Keratinocyte (primary cell): ENCODE measurements around the gene HSF5. TPM values are rescaled to one million over a fixed set of nuclear protein-coding genes. Genes with fewer than 3 reads are reported as not detected.

Experiments used
- DNase-seq: peaks from one replicate; pipeline ENCODE4 v3.0.0-alpha.2; 2011; ENCODE audit warnings: low read depth, missing footprints, low spot score
- FAIRE-seq: peaks from 2 replicates; lab custom pipeline; 2011; peaks lifted over from hg19 to GRCh38; lab: Jason Lieb, UNC
- H2AFZ ChIP-seq: 2 replicates; pipeline ENCODE4 v1.6.0; 2012; ENCODE audit warnings: low read length, control low read depth, inconsistent platforms; ENCODE audit not compliant: control insufficient read depth
- H3K27ac ChIP-seq: 2 replicates; pipeline ENCODE4 v1.5.1; 2011; ENCODE audit warnings: low read length; ENCODE audit not compliant: control insufficient read depth, insufficient read depth
- H3K27me3 ChIP-seq: 3 replicates; pipeline ENCODE4 v1.6.0; 2011; ENCODE audit warnings: low read length; ENCODE audit not compliant: control insufficient read depth, insufficient read depth; ENCODE audit errors: extremely low read depth
- H3K36me3 ChIP-seq, 2 experiments: 2 replicates in 1 of 2; 3 replicates in 1 of 2; pipeline ENCODE4 v1.5.1; 2011; ENCODE audit warnings: low read length in 2 of 2, mild to moderate bottlenecking in 1 of 2; ENCODE audit not compliant: control insufficient read depth in 2 of 2, insufficient read depth in 2 of 2; ENCODE audit errors: extremely low read depth in 1 of 2
- H3K4me1 ChIP-seq: 3 replicates; pipeline ENCODE4 v1.5.1; 2011; ENCODE audit warnings: low read length; ENCODE audit not compliant: control insufficient read depth, insufficient read depth; ENCODE audit errors: extremely low read depth
- H3K4me2 ChIP-seq: 3 replicates; pipeline ENCODE4 v1.6.0; 2011; ENCODE audit warnings: low read depth, low read length; ENCODE audit not compliant: control insufficient read depth, insufficient read depth; ENCODE audit errors: extremely low read depth
- H3K4me3 ChIP-seq, 3 experiments: fragments of 200-600 bp in 1 of 3; sonication (generic) in 1 of 3; 2 replicates in 2 of 3; 3 replicates in 1 of 3; pipeline ENCODE4 v1.5.1; 2011 to 2016; ENCODE audit warnings: low read length in 3 of 3, mild to moderate bottlenecking in 3 of 3, control low read depth in 2 of 3, inconsistent platforms in 1 of 3, low read depth in 1 of 3, mixed read lengths in 1 of 3, mixed run types in 1 of 3, moderate library complexity in 1 of 3; ENCODE audit not compliant: control insufficient read depth in 2 of 3, insufficient read depth in 2 of 3; ENCODE audit errors: extremely low read depth in 1 of 3
- H3K79me2 ChIP-seq: 2 replicates; pipeline ENCODE4 v1.6.0; 2012; ENCODE audit warnings: low read length; ENCODE audit not compliant: control insufficient read depth, insufficient read depth
- H3K9ac ChIP-seq: 3 replicates; pipeline ENCODE4 v1.6.0; 2011; ENCODE audit warnings: low read length; ENCODE audit not compliant: control insufficient read depth, insufficient read depth; ENCODE audit errors: extremely low read depth
- H3K9me1 ChIP-seq: 3 replicates; pipeline ENCODE4 v1.6.0; 2011; ENCODE audit warnings: low read length; ENCODE audit not compliant: control insufficient read depth, insufficient read depth; ENCODE audit errors: extremely low read depth
- H3K9me3 ChIP-seq: 2 replicates; pipeline ENCODE4 v1.5.1; 2012; ENCODE audit warnings: low read depth, low read length; ENCODE audit not compliant: control insufficient read depth
- H4K20me1 ChIP-seq: 3 replicates; pipeline ENCODE4 v1.6.0; 2011; ENCODE audit warnings: low read length; ENCODE audit not compliant: control insufficient read depth, insufficient read depth; ENCODE audit errors: extremely low read depth
- CTCF ChIP-seq, 3 experiments: IDR thresholded peaks in 1 of 3; conservative IDR thresholded peaks in 1 of 3; optimal IDR thresholded peaks in 1 of 3; 2 replicates in 2 of 3; 3 replicates in 1 of 3; pipeline versions ENCODE3 to v1.5.1; 2011; ENCODE audit warnings: low read length in 3 of 3, mild to moderate bottlenecking in 3 of 3, moderate library complexity in 2 of 3, control low read depth in 1 of 3, inconsistent platforms in 1 of 3; ENCODE audit not compliant: insufficient read depth in 2 of 3; ENCODE audit errors: extremely low read depth in 1 of 3
- EZH2 ChIP-seq: IDR thresholded peaks from one replicate; pipeline ENCODE4 v1.6.1; 2012; ENCODE audit warnings: inconsistent platforms, mild to moderate bottlenecking, low read length, moderate library complexity
- dilution Hi-C: fragments of 300-500 bp; cut with MboI; formaldehyde crosslinking; loops from one replicate; pipeline ENCODE4 v1.7.0; 2020; ENCODE audit warnings: low sequenced_read_pairs; ENCODE audit not compliant: extremely low pct_ligation_motif_present
- polyA plus RNA-seq, 5 experiments: library from polyadenylated mRNA; depleted of rRNA in 3 of 5; stranded (reverse) in 3 of 5; stranded (forward) in 1 of 5; unstranded in 1 of 5; fragments of >200 nt; gene quantifications; 1 replicate in 1 of 5; 2 replicates in 3 of 5; 3 replicates in 1 of 5; pipeline versions ENCODE4 v1.2.1 to v1.2.3, GENCODE V29; 2011 to 2012; ENCODE audit warnings: missing spikeins in 2 of 5, low read depth in 1 of 5, low replicate concordance in 1 of 5

HSF5 gene
- polyA plus RNA-seq, 1 donor (not counting 4 experiments of a cell fraction or from before 2014, with no cell fraction given), result 0.01 TPM

DNA sequence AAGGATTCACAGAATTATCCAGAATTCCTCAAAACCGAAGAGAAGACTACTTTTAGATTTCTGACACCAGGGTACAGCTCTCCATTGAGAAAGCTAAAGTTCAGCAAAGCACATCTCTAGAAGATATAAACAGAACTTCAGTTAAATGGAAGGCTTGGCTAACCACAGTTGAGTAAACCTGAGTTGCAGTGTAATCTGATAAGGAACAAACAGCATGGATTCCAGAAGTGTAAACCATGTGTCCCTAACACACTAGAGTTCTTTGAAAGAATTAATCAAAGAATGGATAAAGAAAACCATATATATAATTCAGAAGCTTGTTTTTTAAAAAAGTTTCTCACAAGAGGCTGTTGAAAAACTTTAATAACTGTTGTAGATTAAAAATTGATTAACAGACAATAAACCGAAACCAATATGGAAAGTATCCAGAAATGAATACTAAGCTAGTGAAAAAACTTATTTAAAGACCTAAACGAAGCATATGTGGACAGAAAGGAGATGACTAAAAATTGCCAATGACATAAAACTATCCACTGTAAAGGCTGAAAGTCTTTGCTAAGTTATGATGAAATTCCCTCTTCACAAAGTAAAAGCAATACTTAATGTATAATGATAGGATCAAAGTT lies 75.1 kb downstream of the HSF5 start:
- dilution Hi-C loops, result no loop called here
- no peaks in the 10 kb centered on the region for H3K9me1 ChIP-seq
- H3K27ac ChIP-seq, result peak overlapping the region; percentile 95
- FAIRE-seq (peak; percentile 73), DNase-seq (no peak)
- H2AFZ ChIP-seq, result no peak overlapping the region
- peak overlapping the region; percentile 64 to 97 (median 95) for H3K4me3 ChIP-seq
- H3K4me1 ChIP-seq, result peaks cover 45% of the 10 kb centered on the region
- H3K9ac ChIP-seq, result peak overlapping the region; percentile 91
- H3K9me3 ChIP-seq, result no peaks in the 10 kb centered on the region
- no peaks in the 10 kb centered on the region for H4K20me1 ChIP-seq
- H3K36me3 ChIP-seq, result no peaks in the 10 kb centered on the region
- H3K27me3 ChIP-seq, result no peaks in the 10 kb centered on the region
- peak overlapping the region; percentile 93 for H3K4me2 ChIP-seq
- no peak for TF ChIP-seq EZH2
- no peak for TF ChIP-seq CTCF (optimal IDR thresholded peaks at IDR 0.05 in 1 of 3, IDR thresholded peaks at IDR 0.05 in 1 of 3, conservative IDR thresholded peaks at IDR 0.05 in 1 of 3; ENCODE audit: extremely low read depth in 1 of 3, insufficient read depth in 2 of 3, low read length in 3 of 3)
- peaks cover 90% of the 10 kb centered on the region for H3K79me2 ChIP-seq

- Histone ChIP-seq H2AFZ (no peak overlapping the region), H3K4me3 (peak overlapping the region; percentile 64 to 97 (median 95)), H4K20me1 (no peaks in the 10 kb centered on the region), H3K79me2 (peaks cover 99% of the 10 kb centered on the region), H3K27me3 (no peaks in the 10 kb centered on the region), H3K27ac (peak overlapping the region; percentile 95), H3K9me3 (no peaks in the 10 kb centered on the region), H3K4me1 (peaks cover 44% of the 10 kb centered on the region), H3K4me2 (peak overlapping the region; percentile 93), H3K9ac (peak overlapping the region; percentile 91), H3K36me3 (no peaks in the 10 kb centered on the region), H3K9me1 (no peaks in the 10 kb centered on the region)
- dilution Hi-C loops, result no loop called here
- FAIRE-seq, result no peak
- TF ChIP-seq EZH2 (no peak), CTCF (optimal IDR thresholded peaks at IDR 0.05 in 1 of 3, IDR thresholded peaks at IDR 0.05 in 1 of 3, conservative IDR thresholded peaks at IDR 0.05 in 1 of 3; ENCODE audit: extremely low read depth in 1 of 3, insufficient read depth in 2 of 3, low read length in 3 of 3) (no peak)
- no peak for DNase-seq
Observed at GRCh38 chr17:58412064-58412703, 76.0 kb downstream of the HSF5 start.
